ENCODE measurements around the gene COL6A2.

COL6A2 gene

DNA sequence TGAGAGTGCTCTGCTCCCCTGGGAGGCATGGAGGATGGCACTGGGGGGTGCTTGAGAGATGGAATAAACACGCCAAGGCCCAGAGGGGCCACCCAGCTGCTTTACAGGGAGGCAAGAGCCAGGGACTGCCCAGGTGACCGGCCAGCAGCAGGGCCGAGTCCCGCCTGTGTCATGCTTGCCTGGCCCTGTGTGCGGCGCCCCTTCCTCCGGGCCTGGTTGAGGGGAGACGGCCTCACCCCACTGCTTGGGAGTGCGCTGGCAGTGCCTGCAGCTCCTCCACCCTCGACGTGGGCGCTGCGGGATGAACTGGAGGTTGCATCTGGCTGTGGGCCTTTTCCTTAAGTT lies 33.1 kb upstream of the COL6A2 start:
- H3K18ac ChIP-seq (ENCODE audit: low read length), result no peak overlapping the region
- H3K23ac ChIP-seq (ENCODE audit: low read length), result no peak overlapping the region
- no peak overlapping the region for H2AK5ac ChIP-seq (ENCODE audit: low read length)
- H4K8ac ChIP-seq (ENCODE audit: low read depth, low read length), result no peak overlapping the region
- WGBS (ENCODE audit: extremely low coverage, insufficient coverage, insufficient read length), result no CpG with 5 or more reads among the region's 13 CpGs
- H3K9me3 ChIP-seq (ENCODE audit: insufficient read depth, low read depth, low read length), result peaks cover 28% of the 10 kb centered on the region
- no peak overlapping the region for H3K14ac ChIP-seq (ENCODE audit: low read length)
- no peak overlapping the region for H2AFZ ChIP-seq (ENCODE audit: insufficient read depth, low read length, poor library complexity)
- H2BK5ac ChIP-seq (ENCODE audit: low read depth, low read length, poor library complexity), result no peak overlapping the region
- H3K4me1 ChIP-seq (ENCODE audit: control insufficient read depth in 1 of 2, insufficient read depth in 2 of 2, low read length in 2 of 2), result no peaks in the 10 kb centered on the region
- H3K27ac ChIP-seq (ENCODE audit: low read depth, low read length), result no peak overlapping the region
- H3K79me1 ChIP-seq (ENCODE audit: low read length), result no peaks in the 10 kb centered on the region
- H4K12ac ChIP-seq (ENCODE audit: low read depth, low read length), result no peak overlapping the region
- H3K4me3 ChIP-seq (ENCODE audit: low read depth, low read length), result no peak overlapping the region
- no peak for DNase-seq
- no peaks in the 10 kb centered on the region for H3K27me3 ChIP-seq (ENCODE audit: insufficient read depth, low read length)
- H3K36me3 ChIP-seq (ENCODE audit: control insufficient read depth in 1 of 2, insufficient read depth in 2 of 2, low read length in 2 of 2), result no peaks in the 10 kb centered on the region
- no peaks in the 10 kb centered on the region for H3K79me2 ChIP-seq (ENCODE audit: control insufficient read depth, insufficient read depth, low read length, poor library complexity)
- H2BK12ac ChIP-seq (ENCODE audit: low read length), result no peak overlapping the region
- no peak overlapping the region for H3K9ac ChIP-seq (ENCODE audit: low read length)
- H3K4ac ChIP-seq (ENCODE audit: low read depth, low read length), result no peak overlapping the region
- H3K4me2 ChIP-seq (ENCODE audit: low read length), result no peak overlapping the region
- no peak overlapping the region for H2BK120ac ChIP-seq (ENCODE audit: insufficient read depth, low read length, poor library complexity)
- H4K91ac ChIP-seq (ENCODE audit: low read depth, low read length), result no peak overlapping the region

DNA sequence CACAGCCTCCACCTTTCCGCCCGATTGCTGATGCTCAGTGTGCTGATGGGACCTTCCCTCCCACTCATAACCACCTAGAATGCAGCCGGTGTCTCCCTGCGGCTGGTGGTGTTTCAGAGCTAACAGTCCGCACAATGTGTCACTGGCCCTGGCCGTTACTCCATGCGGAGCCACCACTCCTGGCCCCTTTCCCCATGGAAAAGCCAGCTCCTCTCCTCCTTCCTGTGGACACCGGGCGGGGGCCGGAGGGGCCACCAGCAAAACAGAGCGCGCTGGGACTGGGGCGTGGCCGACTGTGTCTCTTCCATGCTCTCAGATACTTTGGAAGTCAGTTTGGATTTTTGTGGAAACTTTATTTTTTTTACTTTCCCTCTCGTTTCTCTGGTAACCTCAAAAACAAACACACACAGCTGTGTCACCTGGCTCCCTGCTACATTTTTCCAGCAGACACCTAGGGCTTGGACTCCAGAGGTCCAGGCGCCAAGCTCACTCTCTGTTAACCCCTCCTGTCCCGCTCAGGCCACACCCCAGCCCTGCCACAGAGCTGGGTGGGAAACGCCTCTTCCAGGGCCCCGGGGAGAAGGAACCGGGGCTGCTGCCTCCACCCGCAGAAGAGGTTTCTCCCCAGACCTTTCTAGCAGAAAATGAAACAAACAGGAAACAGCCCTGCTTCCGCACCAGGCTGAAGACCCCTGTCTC lies 32.5 kb upstream of the COL6A2 start:
- Histone ChIP-seq H3K27ac (ENCODE audit: low read depth, low read length) (no peak overlapping the region), H3K27me3 (ENCODE audit: insufficient read depth, low read length) (no peaks in the 10 kb centered on the region), H3K9me3 (ENCODE audit: insufficient read depth, low read depth, low read length) (peaks cover 24% of the 10 kb centered on the region), H3K23ac (ENCODE audit: low read length) (no peak overlapping the region), H3K4me2 (ENCODE audit: low read length) (no peak overlapping the region), H2AK5ac (ENCODE audit: low read length) (no peak overlapping the region), H3K4ac (ENCODE audit: low read depth, low read length) (no peak overlapping the region), H2BK120ac (ENCODE audit: insufficient read depth, low read length, poor library complexity) (no peak overlapping the region), H4K8ac (ENCODE audit: low read depth, low read length) (no peak overlapping the region), H3K4me3 (ENCODE audit: low read depth, low read length) (no peak overlapping the region), H3K79me2 (ENCODE audit: control insufficient read depth, insufficient read depth, low read length, poor library complexity) (no peaks in the 10 kb centered on the region), H3K18ac (ENCODE audit: low read length) (no peak overlapping the region), H3K9ac (ENCODE audit: low read length) (no peak overlapping the region), H2BK12ac (ENCODE audit: low read length) (no peak overlapping the region), H3K4me1 (ENCODE audit: control insufficient read depth in 1 of 2, insufficient read depth in 2 of 2, low read length in 2 of 2) (no peaks in the 10 kb centered on the region), H4K91ac (ENCODE audit: low read depth, low read length) (no peak overlapping the region), H3K79me1 (ENCODE audit: low read length) (no peaks in the 10 kb centered on the region), H4K12ac (ENCODE audit: low read depth, low read length) (no peak overlapping the region), H3K14ac (ENCODE audit: low read length) (no peak overlapping the region), H2AFZ (ENCODE audit: insufficient read depth, low read length, poor library complexity) (no peak overlapping the region), H2BK5ac (ENCODE audit: low read depth, low read length, poor library complexity) (no peak overlapping the region), H3K36me3 (ENCODE audit: control insufficient read depth in 1 of 2, insufficient read depth in 2 of 2, low read length in 2 of 2) (no peaks in the 10 kb centered on the region)
- WGBS (ENCODE audit: extremely low coverage, insufficient coverage, insufficient read length), result no CpG with 5 or more reads among the region's 22 CpGs
- DNase-seq, result peak; percentile 64 to 77

DNA sequence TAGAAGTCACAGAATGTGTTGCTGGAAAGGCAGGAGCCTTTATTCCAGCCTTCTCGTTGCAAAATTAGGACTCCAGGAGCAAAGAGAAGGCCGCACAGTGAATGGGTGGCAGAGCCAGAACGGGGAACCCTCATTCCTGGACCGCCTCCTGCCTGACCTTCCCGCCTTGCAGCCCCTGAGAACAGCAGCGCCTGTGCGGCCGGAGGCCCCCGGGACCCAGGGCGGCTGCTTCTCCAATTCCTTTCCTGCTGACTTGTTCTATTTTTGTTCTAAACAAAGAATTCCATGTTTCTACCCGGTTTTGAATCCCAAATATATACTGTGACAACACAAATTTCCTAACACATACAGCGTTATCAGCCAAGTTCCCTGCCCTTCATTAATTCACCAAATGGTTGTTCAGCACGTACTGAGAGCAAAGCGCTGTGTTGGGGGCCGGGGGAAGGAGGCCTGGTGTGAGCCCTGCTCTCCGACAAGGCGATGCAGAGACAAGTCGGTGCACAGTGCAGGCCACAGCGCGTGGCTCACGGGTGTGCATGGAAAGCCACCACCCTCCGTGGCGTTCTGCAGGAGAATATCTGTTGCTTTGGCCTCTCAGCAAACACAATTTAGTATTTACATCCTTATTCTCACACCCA lies 31.9 kb upstream of the COL6A2 start:
- Histone ChIP-seq H3K23ac (ENCODE audit: low read length) (no peak overlapping the region), H3K36me3 (ENCODE audit: control insufficient read depth in 1 of 2, insufficient read depth in 2 of 2, low read length in 2 of 2) (no peaks in the 10 kb centered on the region), H2BK12ac (ENCODE audit: low read length) (no peak overlapping the region), H3K79me2 (ENCODE audit: control insufficient read depth, insufficient read depth, low read length, poor library complexity) (no peaks in the 10 kb centered on the region), H3K4me2 (ENCODE audit: low read length) (no peak overlapping the region), H3K14ac (ENCODE audit: low read length) (no peak overlapping the region), H3K27ac (ENCODE audit: low read depth, low read length) (no peak overlapping the region), H3K4me1 (ENCODE audit: control insufficient read depth in 1 of 2, insufficient read depth in 2 of 2, low read length in 2 of 2) (no peaks in the 10 kb centered on the region), H2BK120ac (ENCODE audit: insufficient read depth, low read length, poor library complexity) (no peak overlapping the region), H2BK5ac (ENCODE audit: low read depth, low read length, poor library complexity) (no peak overlapping the region), H3K4me3 (ENCODE audit: low read depth, low read length) (no peak overlapping the region), H2AK5ac (ENCODE audit: low read length) (no peak overlapping the region), H3K27me3 (ENCODE audit: insufficient read depth, low read length) (no peaks in the 10 kb centered on the region), H3K9ac (ENCODE audit: low read length) (no peak overlapping the region), H4K91ac (ENCODE audit: low read depth, low read length) (no peak overlapping the region), H3K79me1 (ENCODE audit: low read length) (no peaks in the 10 kb centered on the region), H3K9me3 (ENCODE audit: insufficient read depth, low read depth, low read length) (peaks cover 22% of the 10 kb centered on the region), H2AFZ (ENCODE audit: insufficient read depth, low read length, poor library complexity) (no peak overlapping the region), H3K18ac (ENCODE audit: low read length) (no peak overlapping the region), H4K12ac (ENCODE audit: low read depth, low read length) (no peak overlapping the region), H4K8ac (ENCODE audit: low read depth, low read length) (no peak overlapping the region), H3K4ac (ENCODE audit: low read depth, low read length) (no peak overlapping the region)
- WGBS (ENCODE audit: extremely low coverage, insufficient coverage, insufficient read length), result no CpG with 5 or more reads among the region's 23 CpGs
- DNase-seq, result no peak

DNA sequence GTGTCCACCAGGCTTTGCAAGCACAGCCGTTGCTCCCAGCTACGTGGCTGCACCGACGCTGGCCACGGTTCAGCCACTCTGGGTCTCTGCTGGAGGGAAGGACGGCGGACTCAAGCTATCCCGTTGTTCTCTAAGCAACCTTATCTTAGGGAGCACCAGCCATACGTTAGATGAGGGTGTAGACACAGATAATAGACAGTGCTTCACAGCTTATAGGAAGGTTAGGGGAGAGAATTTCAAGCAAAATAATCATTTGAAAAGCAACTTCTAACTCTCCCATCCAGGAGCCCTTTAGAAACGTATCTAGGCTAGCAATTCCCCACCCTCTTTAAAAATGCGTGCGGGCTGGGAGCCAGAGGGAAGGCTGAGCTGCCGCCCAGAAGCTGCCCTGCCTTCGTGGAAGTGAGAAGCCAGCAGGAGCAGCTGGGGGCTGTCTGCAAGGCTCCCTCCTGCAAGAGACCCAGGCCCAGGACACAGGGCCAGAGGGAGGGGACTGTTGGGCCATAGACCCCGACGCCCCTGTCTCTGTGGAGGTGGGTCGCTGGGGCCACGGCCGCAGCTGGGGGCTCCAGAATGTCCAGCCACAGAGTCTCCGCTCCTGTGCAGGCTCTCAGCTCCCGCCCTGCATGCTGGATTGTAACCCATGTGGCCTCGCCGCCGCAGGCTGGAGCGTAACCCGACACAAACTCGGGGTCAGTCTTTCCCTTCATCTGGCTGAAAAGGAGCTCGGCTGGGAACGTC lies 31.2 kb upstream of the COL6A2 start:
- Histone ChIP-seq H3K36me3 (ENCODE audit: control insufficient read depth in 1 of 2, insufficient read depth in 2 of 2, low read length in 2 of 2) (no peaks in the 10 kb centered on the region), H2BK12ac (ENCODE audit: low read length) (no peak overlapping the region), H4K12ac (ENCODE audit: low read depth, low read length) (no peak overlapping the region), H3K14ac (ENCODE audit: low read length) (no peak overlapping the region), H3K4me2 (ENCODE audit: low read length) (no peak overlapping the region), H2AK5ac (ENCODE audit: low read length) (no peak overlapping the region), H2AFZ (ENCODE audit: insufficient read depth, low read length, poor library complexity) (no peak overlapping the region), H3K27ac (ENCODE audit: low read depth, low read length) (no peak overlapping the region), H3K4ac (ENCODE audit: low read depth, low read length) (no peak overlapping the region), H4K91ac (ENCODE audit: low read depth, low read length) (no peak overlapping the region), H3K79me2 (ENCODE audit: control insufficient read depth, insufficient read depth, low read length, poor library complexity) (no peaks in the 10 kb centered on the region), H2BK5ac (ENCODE audit: low read depth, low read length, poor library complexity) (no peak overlapping the region), H3K4me3 (ENCODE audit: low read depth, low read length) (no peak overlapping the region), H3K18ac (ENCODE audit: low read length) (no peak overlapping the region), H3K79me1 (ENCODE audit: low read length) (no peaks in the 10 kb centered on the region), H3K4me1 (ENCODE audit: control insufficient read depth in 1 of 2, insufficient read depth in 2 of 2, low read length in 2 of 2) (no peaks in the 10 kb centered on the region), H2BK120ac (ENCODE audit: insufficient read depth, low read length, poor library complexity) (no peak overlapping the region), H3K9ac (ENCODE audit: low read length) (no peak overlapping the region), H3K23ac (ENCODE audit: low read length) (no peak overlapping the region), H4K8ac (ENCODE audit: low read depth, low read length) (no peak overlapping the region), H3K9me3 (ENCODE audit: insufficient read depth, low read depth, low read length) (peaks cover 18% of the 10 kb centered on the region), H3K27me3 (ENCODE audit: insufficient read depth, low read length) (no peaks in the 10 kb centered on the region)
- no CpG with 5 or more reads among the region's 29 CpGs for WGBS (ENCODE audit: extremely low coverage, insufficient coverage, insufficient read length)
- DNase-seq, result peak; percentile 59 to 60
